Astrocyte of the spinal cord (primary cell): ENCODE data around the gene ZNF79.

ENCODE experiments used
- DNase-seq: peaks from one replicate; pipeline ENCODE4 v3.0.0; 2011; ENCODE audit warnings: low read depth, low spot score
- H3K4me3 ChIP-seq: 2 replicates; pipeline ENCODE4 v1.5.1; 2011; ENCODE audit warnings: low read depth, mild to moderate bottlenecking, low read length, moderate library complexity
- in situ Hi-C: cut with HindIII; loops from 2 replicates; pipeline ENCODE4 v1.10.0; 2017; ENCODE audit warnings: low sequenced_read_pairs
- TF ChIP-seq, protein P1 (sequence below): IDR thresholded peaks from 2 replicates; pipeline ENCODE4 v1.5.1; 2012; ENCODE audit warnings: low read depth, mild to moderate bottlenecking, low read length, inconsistent platforms

The ZNF79 gene

GRCh38 chr9:127423934-127424675 is at the start of gene ZNF79:
ZNF79 (plus strand) TSS chr9:127424382; CDS start chr9:127424788, 406 bp downstream.
- TF ChIP-seq, protein P1, sequence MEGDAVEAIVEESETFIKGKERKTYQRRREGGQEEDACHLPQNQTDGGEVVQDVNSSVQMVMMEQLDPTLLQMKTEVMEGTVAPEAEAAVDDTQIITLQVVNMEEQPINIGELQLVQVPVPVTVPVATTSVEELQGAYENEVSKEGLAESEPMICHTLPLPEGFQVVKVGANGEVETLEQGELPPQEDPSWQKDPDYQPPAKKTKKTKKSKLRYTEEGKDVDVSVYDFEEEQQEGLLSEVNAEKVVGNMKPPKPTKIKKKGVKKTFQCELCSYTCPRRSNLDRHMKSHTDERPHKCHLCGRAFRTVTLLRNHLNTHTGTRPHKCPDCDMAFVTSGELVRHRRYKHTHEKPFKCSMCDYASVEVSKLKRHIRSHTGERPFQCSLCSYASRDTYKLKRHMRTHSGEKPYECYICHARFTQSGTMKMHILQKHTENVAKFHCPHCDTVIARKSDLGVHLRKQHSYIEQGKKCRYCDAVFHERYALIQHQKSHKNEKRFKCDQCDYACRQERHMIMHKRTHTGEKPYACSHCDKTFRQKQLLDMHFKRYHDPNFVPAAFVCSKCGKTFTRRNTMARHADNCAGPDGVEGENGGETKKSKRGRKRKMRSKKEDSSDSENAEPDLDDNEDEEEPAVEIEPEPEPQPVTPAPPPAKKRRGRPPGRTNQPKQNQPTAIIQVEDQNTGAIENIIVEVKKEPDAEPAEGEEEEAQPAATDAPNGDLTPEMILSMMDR: no peak
- peak within 1 kb of the TSS; percentile 97 for H3K4me3 ChIP-seq
- in situ Hi-C loops: no loop called here
- peak; percentile 95 for DNase-seq

- in situ Hi-C loops: no loop called here
- no peak overlapping the region for H3K4me3 ChIP-seq
- no peak for DNase-seq
- TF ChIP-seq, protein P1: no peak
These were observed 43.7 kb upstream of the ZNF79 start for GRCh38 chr9:127380479-127380878.

DNA sequence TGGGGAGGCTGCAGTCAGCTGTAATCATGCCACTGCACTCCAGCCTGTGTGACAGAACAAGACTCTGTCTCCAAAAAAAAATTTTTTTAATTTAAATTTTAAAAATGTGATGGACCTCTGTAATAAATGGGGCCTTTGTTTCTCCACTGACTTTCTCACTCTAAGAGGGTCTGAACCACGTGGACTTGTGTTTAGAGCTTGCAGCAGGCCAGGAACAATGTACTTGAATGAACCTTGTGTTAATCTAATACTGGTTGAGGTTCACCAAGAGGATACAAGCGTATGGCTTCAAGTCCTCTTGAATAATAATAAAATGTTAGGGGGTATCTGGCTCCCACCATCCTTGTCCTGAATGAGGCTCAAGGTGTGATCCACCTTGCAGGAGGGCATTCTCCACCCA is 41.6 kb upstream of the ZNF79 start:
- in situ Hi-C loops: no loop called here
- DNase-seq: no peak
- no peak overlapping the region for H3K4me3 ChIP-seq
- TF ChIP-seq, protein P1: no peak

DNA sequence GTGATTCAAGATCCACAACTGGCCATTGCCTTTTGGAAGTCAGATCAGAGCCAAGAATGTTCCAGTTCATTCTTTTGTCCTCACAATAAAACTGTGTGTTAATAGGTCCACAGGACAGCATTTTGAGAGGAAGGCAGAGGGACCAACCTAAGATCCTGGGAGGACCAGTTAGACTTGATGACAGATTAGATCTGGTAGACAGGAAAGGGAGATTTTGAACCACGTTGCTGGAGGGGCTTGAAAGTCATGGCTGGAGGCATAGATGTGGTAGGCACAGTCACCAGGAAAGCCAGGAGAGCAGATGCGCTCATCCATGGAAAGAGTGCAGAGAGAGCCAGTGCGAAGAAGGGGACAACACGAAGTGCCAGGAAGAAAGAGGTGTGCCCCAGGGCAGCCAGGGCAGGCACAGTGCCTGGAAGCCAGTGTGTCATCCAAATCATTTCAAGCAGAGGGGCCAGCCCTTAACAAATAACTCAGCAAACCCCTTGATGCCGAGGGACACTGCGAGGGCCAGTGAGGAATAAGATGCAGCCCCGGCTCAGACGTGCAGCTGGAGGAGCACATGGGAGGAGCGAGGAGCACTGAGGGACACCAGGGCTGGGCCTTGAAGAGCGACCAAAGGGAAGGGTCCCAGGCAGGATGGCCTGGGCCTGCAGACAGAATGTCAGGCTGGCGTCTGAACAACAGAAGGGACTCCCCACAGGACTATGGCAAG is 40.0 kb upstream of the ZNF79 start:
- no peak for DNase-seq
- TF ChIP-seq, protein P1: no peak
- in situ Hi-C loops: no loop called here
- no peak overlapping the region for H3K4me3 ChIP-seq

DNA sequence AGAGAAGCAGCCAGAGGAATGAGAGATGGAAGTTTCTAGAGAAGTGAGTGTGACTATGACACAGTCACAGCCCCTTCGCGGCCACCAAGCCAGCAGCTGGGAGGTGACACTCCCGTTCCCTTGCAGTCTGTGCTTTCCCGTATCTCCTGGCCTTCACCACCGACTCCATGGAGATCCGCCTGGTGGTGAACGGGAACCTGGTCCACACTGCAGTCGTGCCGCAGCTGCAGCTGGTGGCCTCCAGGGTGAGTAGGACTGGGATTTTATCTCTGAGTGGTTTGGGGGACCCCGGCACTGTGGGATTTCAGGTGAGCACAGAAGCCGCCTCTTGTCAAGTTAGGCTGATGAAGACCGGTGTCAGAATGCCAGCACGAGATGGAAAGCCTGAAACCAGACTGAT is 39.3 kb upstream of the ZNF79 start:
- no peak for DNase-seq
- H3K4me3 ChIP-seq: no peak overlapping the region
- in situ Hi-C loops: no loop called here
- TF ChIP-seq, protein P1: no peak

DNA sequence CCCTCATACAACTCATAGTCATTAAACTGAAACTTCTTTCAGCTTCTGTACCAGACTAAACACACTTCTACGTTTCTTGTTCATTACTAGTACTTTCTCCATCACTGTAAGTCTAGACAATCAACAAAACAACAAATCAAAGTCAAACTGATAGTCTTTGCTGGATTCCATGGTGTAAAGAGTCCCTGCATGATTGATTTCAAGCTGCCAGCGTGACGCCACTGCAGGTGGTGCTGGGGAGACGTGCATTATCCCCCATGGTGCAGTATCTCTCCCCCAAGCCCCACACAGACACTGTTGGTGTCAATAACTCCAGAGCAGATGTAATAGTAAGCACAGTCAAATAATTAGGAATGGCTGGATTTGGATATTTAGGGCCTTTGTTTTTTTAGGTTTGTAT is 37.9 kb upstream of the ZNF79 start:
- no peak overlapping the region for H3K4me3 ChIP-seq
- in situ Hi-C loops: no loop called here
- TF ChIP-seq, protein P1: no peak
- no peak for DNase-seq
